Right lobe of liver (tissue), 4 donors: Measurements from ENCODE around the gene SCAMP4.

Experiments
- CTCF ChIP-seq, 4 donors: fragments of 200-600 bp in 3 of 4; fragments of 450-650 bp in 1 of 4; IDR thresholded peaks; one replicate each; pipeline versions ENCODE4 v1.5.1 to v1.8.0; 2016 to 2022; ENCODE audit warnings: antibody characterized with exemption in 4 of 4, mild to moderate bottlenecking in 2 of 4
- POLR2A ChIP-seq: fragments of 450-650 bp; IDR thresholded peaks from one replicate; pipeline ENCODE4 v1.6.1; 2017; ENCODE audit warnings: antibody characterized with exemption, mild to moderate bottlenecking
- donor health status: DM: no; HTN: no; CAD: no.
- donor health status: DM: no; HTN: no; CAD: no.
- donor health status: DM: no; HTN: yes; CAD: no.

DNA sequence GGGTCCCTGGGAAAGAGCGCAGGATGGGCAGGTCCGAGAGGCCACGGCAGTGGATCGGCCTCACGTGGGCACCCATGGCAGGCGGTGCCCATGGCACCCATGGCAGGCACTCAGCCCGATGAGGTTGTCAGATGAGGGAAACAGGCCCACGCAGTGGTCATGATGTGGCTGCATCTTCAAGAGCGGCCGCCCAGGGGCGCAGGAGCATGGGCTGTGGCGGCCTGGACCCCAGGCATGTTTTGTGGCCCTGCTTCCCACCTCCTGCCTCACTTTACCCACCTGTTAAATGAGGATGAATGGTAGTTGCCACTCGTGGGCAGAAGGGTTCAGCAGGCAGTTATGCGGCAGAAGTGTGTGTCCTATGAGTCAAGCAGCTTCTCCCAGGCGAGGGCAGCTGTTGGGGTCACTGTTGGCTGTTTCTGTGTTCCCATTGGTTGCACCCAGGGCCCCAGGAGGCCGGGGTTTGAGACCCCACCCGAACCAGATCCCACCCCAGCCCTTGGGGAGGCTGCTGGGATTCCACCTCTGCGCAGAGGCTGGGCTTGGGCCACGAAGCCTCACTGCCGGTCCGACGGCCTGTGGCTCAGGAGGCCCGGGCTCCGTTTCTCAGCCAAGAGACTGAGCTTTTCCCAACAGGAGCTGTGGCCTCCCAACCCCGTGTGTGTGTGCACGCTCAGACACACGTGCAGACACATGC, 65.8 kb downstream of the SCAMP4 start:
- TF ChIP-seq CTCF (IDR thresholded peaks at IDR 0.05) (no peak), POLR2A (no peak)
